ENCODE measurements around the gene TES.

- TF ChIP-seq CTCF (IDR thresholded peaks at IDR 0.05): no peak
- TF ChIP-seq POLR2A (IDR thresholded peaks at IDR 0.05): no peak
Observed at GRCh38 chr7:116292381-116292780, 82.0 kb downstream of the TES start.

Data from testis (tissue), 2 donors.